ENCODE results near the gene TJP3.

DNA sequence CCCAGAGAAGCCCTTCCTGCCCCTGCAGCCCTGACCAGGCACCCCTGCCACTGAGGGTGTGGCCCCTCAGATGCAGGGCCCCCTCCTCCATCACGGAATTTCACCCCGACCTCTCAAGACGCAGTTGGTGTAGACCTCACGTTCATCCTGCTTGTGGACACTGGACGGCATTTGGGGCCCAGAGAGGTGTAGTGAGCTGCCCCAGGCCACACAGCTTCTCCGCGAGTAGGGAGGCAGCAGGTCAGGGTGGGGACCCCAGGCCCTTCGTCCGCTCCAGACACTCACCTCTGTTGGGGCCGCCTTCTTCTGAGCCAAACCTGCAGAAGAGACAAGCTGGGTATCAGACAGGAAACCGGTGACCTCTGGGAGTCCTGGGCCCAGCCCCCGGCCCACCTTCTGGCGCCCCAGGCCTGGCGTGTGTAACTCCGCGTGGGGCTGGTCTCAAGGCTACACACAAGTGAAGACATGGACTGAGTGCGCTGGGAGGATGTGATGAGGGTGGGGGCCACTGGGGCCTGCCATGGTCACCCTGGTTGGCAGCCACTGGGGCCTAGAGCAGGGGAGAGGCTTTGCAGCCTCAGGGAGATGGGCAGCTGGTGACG lies 41.0 kb upstream of the TJP3 start:
- no peak for TF ChIP-seq RAD21 (IDR thresholded peaks at IDR 0.05; ENCODE audit: low read depth)
- TF ChIP-seq, protein P1, sequence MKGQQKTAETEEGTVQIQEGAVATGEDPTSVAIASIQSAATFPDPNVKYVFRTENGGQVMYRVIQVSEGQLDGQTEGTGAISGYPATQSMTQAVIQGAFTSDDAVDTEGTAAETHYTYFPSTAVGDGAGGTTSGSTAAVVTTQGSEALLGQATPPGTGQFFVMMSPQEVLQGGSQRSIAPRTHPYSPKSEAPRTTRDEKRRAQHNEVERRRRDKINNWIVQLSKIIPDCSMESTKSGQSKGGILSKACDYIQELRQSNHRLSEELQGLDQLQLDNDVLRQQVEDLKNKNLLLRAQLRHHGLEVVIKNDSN (IDR thresholded peaks at IDR 0.05) = no peak
- TF ChIP-seq EP300 (IDR thresholded peaks at IDR 0.05; ENCODE audit: borderline replicate concordance) = no peak
- TF ChIP-seq EGR1 (IDR thresholded peaks at IDR 0.05) = no peak
- TF ChIP-seq, protein P2, sequence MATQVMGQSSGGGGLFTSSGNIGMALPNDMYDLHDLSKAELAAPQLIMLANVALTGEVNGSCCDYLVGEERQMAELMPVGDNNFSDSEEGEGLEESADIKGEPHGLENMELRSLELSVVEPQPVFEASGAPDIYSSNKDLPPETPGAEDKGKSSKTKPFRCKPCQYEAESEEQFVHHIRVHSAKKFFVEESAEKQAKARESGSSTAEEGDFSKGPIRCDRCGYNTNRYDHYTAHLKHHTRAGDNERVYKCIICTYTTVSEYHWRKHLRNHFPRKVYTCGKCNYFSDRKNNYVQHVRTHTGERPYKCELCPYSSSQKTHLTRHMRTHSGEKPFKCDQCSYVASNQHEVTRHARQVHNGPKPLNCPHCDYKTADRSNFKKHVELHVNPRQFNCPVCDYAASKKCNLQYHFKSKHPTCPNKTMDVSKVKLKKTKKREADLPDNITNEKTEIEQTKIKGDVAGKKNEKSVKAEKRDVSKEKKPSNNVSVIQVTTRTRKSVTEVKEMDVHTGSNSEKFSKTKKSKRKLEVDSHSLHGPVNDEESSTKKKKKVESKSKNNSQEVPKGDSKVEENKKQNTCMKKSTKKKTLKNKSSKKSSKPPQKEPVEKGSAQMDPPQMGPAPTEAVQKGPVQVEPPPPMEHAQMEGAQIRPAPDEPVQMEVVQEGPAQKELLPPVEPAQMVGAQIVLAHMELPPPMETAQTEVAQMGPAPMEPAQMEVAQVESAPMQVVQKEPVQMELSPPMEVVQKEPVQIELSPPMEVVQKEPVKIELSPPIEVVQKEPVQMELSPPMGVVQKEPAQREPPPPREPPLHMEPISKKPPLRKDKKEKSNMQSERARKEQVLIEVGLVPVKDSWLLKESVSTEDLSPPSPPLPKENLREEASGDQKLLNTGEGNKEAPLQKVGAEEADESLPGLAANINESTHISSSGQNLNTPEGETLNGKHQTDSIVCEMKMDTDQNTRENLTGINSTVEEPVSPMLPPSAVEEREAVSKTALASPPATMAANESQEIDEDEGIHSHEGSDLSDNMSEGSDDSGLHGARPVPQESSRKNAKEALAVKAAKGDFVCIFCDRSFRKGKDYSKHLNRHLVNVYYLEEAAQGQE (IDR thresholded peaks at IDR 0.05; ENCODE audit: low read depth) = no peak
- no peak for TF ChIP-seq MAX (IDR thresholded peaks at IDR 0.05)
- no peak for TF ChIP-seq FOXM1 (IDR thresholded peaks at IDR 0.05; ENCODE audit: borderline replicate concordance, low read depth)
- TF ChIP-seq CEBPB (IDR thresholded peaks at IDR 0.05) = no peak
- no peak for TF ChIP-seq YY1 (IDR thresholded peaks at IDR 0.05; ENCODE audit: low read depth)
- TF ChIP-seq TCF12 (IDR thresholded peaks at IDR 0.05; ENCODE audit: low read depth) = no peak
- no peak for TF ChIP-seq NFIC (IDR thresholded peaks at IDR 0.05)
